H9 (cell line): ENCODE data around the gene FSIP2. TPM values are rescaled to one million over a fixed set of nuclear protein-coding genes. Genes with fewer than 3 reads are reported as not detected.

Experiments used
- DNase-seq: peaks from one replicate; pipeline ENCODE4 v3.0.0-alpha.2; 2017
- H2AFZ ChIP-seq: one replicate; pipeline ENCODE4 v1.6.1; 2013; ENCODE audit warnings: mild to moderate bottlenecking, low read length, control low read depth, moderate library complexity
- H2AK5ac ChIP-seq: 2 replicates; pipeline ENCODE4 v1.6.1; 2013; ENCODE audit warnings: low read length, control low read depth, mixed read lengths; ENCODE audit not compliant: insufficient read length
- H2BK120ac ChIP-seq: one replicate; pipeline ENCODE4 v1.6.1; 2013; ENCODE audit warnings: low read depth, mild to moderate bottlenecking, low read length, control low read depth, inconsistent platforms; ENCODE audit not compliant: poor library complexity, severe bottlenecking
- H2BK12ac ChIP-seq: 2 replicates; pipeline ENCODE4 v1.6.1; 2013; ENCODE audit warnings: low read length, control low read depth, mixed read lengths, low read depth; ENCODE audit not compliant: insufficient read length
- H2BK15ac ChIP-seq: 2 replicates; pipeline ENCODE4 v1.6.1; 2013; ENCODE audit warnings: low read depth, low read length, control low read depth
- H2BK20ac ChIP-seq: one replicate; pipeline ENCODE4 v1.6.1; 2013; ENCODE audit warnings: low read depth, mild to moderate bottlenecking, low read length, control low read depth, inconsistent platforms; ENCODE audit not compliant: poor library complexity, severe bottlenecking
- H2BK5ac ChIP-seq: 2 replicates; pipeline ENCODE4 v1.6.1; 2013; ENCODE audit warnings: low read length, control low read depth, mixed read lengths; ENCODE audit not compliant: insufficient read length
- H3K14ac ChIP-seq: 2 replicates; pipeline ENCODE4 v1.6.1; 2013; ENCODE audit warnings: low read length, control low read depth; ENCODE audit not compliant: insufficient read depth
- H3K18ac ChIP-seq: 2 replicates; pipeline ENCODE4 v1.6.1; 2013; ENCODE audit warnings: low read depth, mild to moderate bottlenecking, mixed read lengths, low read length, control low read depth; ENCODE audit not compliant: insufficient read length
- H3K23ac ChIP-seq: 2 replicates; pipeline ENCODE4 v1.6.1; 2013; ENCODE audit warnings: low read length, control low read depth, mixed read lengths, low read depth; ENCODE audit not compliant: insufficient read length
- H3K23me2 ChIP-seq: 2 replicates; pipeline ENCODE4 v1.6.1; 2013; ENCODE audit warnings: low read depth, mild to moderate bottlenecking, mixed read lengths, low read length, control low read depth; ENCODE audit not compliant: insufficient read length, poor library complexity, severe bottlenecking
- H3K27ac ChIP-seq: 2 replicates; pipeline ENCODE4 v1.5.1; 2013; ENCODE audit warnings: low read length, control low read depth, mixed read lengths, low read depth; ENCODE audit not compliant: insufficient read length
- H3K27me3 ChIP-seq: 2 replicates; pipeline ENCODE4 v1.6.1; 2013; ENCODE audit warnings: low read length, control low read depth, inconsistent platforms; ENCODE audit not compliant: insufficient read depth
- H3K4ac ChIP-seq: 2 replicates; pipeline ENCODE4 v1.6.1; 2013; ENCODE audit warnings: low read depth, mild to moderate bottlenecking, control low read depth, inconsistent platforms, low read length, moderate library complexity
- H3K4me1 ChIP-seq: 2 replicates; pipeline ENCODE4 v1.6.1; 2013; ENCODE audit warnings: low read length, control low read depth, inconsistent platforms; ENCODE audit not compliant: insufficient read depth
- H3K4me2 ChIP-seq: 2 replicates; pipeline ENCODE4 v1.6.1; 2013; ENCODE audit warnings: low read length, control low read depth, mixed read lengths; ENCODE audit not compliant: insufficient read length, insufficient read depth
- H3K56ac ChIP-seq: 2 replicates; pipeline ENCODE4 v1.6.1; 2013; ENCODE audit warnings: low read depth, mild to moderate bottlenecking, mixed read lengths, low read length, control low read depth; ENCODE audit not compliant: insufficient read length
- H3K79me1 ChIP-seq: 2 replicates; pipeline ENCODE4 v1.6.1; 2013; ENCODE audit warnings: low read depth, mild to moderate bottlenecking, moderate library complexity, low read length, control low read depth, inconsistent platforms; ENCODE audit not compliant: insufficient read depth, poor library complexity, severe bottlenecking
- H3K79me2 ChIP-seq: 2 replicates; pipeline ENCODE4 v1.6.1; 2013; ENCODE audit warnings: low read length, control low read depth, inconsistent platforms; ENCODE audit not compliant: insufficient read depth
- H3K9ac ChIP-seq: 2 replicates; pipeline ENCODE4 v1.6.1; 2013; ENCODE audit warnings: low read length, control low read depth, mixed read lengths; ENCODE audit not compliant: insufficient read length; ENCODE audit errors: extremely low read depth
- H3K9me3 ChIP-seq: one replicate; pipeline ENCODE4 v1.6.1; 2013; ENCODE audit warnings: low read depth, low read length, inconsistent platforms; ENCODE audit not compliant: control insufficient read depth
- H3T11ph ChIP-seq: one replicate; pipeline ENCODE4 v1.6.1; 2013; ENCODE audit warnings: mild to moderate bottlenecking, low read length, control low read depth, inconsistent platforms
- H4K20me1 ChIP-seq: one replicate; pipeline ENCODE4 v1.6.1; 2013; ENCODE audit not compliant: control insufficient read depth, insufficient read length, insufficient read depth
- H4K5ac ChIP-seq: 2 replicates; pipeline ENCODE4 v1.6.1; 2013; ENCODE audit warnings: low read depth, mild to moderate bottlenecking, mixed read lengths, low read length, control low read depth; ENCODE audit not compliant: insufficient read length
- H4K8ac ChIP-seq: replicated peaks from 2 replicates; pipeline ENCODE4 v1.6.1; 2013; ENCODE audit warnings: low read length, control low read depth, mixed read lengths, low read depth; ENCODE audit not compliant: insufficient read length
- H4K91ac ChIP-seq: 2 replicates; pipeline ENCODE4 v1.6.1; 2013; ENCODE audit warnings: low read depth, mild to moderate bottlenecking, moderate library complexity, mixed read lengths, low read length, control low read depth; ENCODE audit not compliant: insufficient read length
- H3K27ac Mint-ChIP-seq, 3 experiments: 2 replicates in 2 of 3; 3 replicates in 1 of 3; pipeline ENCODE4 v1.8.0; 2020 to 2021; ENCODE audit warnings: mixed read lengths in 3 of 3, mild to moderate bottlenecking in 1 of 3, moderate library complexity in 1 of 3
- H3K27me3 Mint-ChIP-seq: 2 replicates; pipeline ENCODE4 v1.8.0; 2021; ENCODE audit warnings: low read depth, mild to moderate bottlenecking, moderate library complexity, mixed read lengths
- H3K36me3 Mint-ChIP-seq, 3 experiments: 2 replicates in 2 of 3; 3 replicates in 1 of 3; pipeline ENCODE4 v1.8.0; 2020 to 2021; ENCODE audit warnings: low read depth in 3 of 3, mixed read lengths in 3 of 3; ENCODE audit not compliant: insufficient read depth in 1 of 3
- H3K4me1 Mint-ChIP-seq, 2 experiments: 2 replicates each; pipeline ENCODE4 v1.8.0; 2020; ENCODE audit warnings: mixed read lengths in 2 of 2
- H3K4me3 Mint-ChIP-seq, 2 experiments: 2 replicates in 1 of 2; 3 replicates in 1 of 2; pipeline ENCODE4 v1.8.0; 2020 to 2021; ENCODE audit warnings: mild to moderate bottlenecking in 2 of 2, mixed read lengths in 2 of 2, moderate library complexity in 1 of 2
- H3K9me3 Mint-ChIP-seq, 2 experiments: 2 replicates in 1 of 2; 3 replicates in 1 of 2; pipeline ENCODE4 v1.8.0; 2020; ENCODE audit warnings: mild to moderate bottlenecking in 2 of 2, mixed read lengths in 2 of 2, moderate library complexity in 1 of 2
- WGBS: extraction: QIAGEN DNeasy Blood & Tissue Kit; methylation state at CpG from one replicate; pipeline ENCODE4 v1.1.7; 2013; ENCODE audit warnings: missing lambda C conversion rate, low lambda C conversion rate, mixed read lengths; ENCODE audit not compliant: insufficient read length; ENCODE audit errors: extremely low coverage; 5-methylcytosine and 5-hydroxymethylcytosine counted together
- total RNA-seq: library from RNA; stranded (reverse); gene quantifications from 2 replicates; pipeline ENCODE4 v1.2.1, GENCODE V29; 2021
- TF ChIP-seq, protein P1 (sequence below): fragments of 200-600 bp; sonication (generic); conservative IDR thresholded peaks from 3 replicates; pipeline ENCODE4 v1.8.0; 2021; ENCODE audit warnings: antibody characterized with exemption, mild to moderate bottlenecking

The FSIP2 gene
- total RNA-seq, 1 experiment from 2014 or later = 2.4 TPM

- Histone ChIP-seq H4K8ac (no peak overlapping the region), H2AFZ (no peak overlapping the region), H3K18ac (no peak overlapping the region), H2BK120ac (no peak overlapping the region), H3K27ac (no peak overlapping the region), H2BK15ac (no peak overlapping the region), H4K5ac (no peak overlapping the region), H2BK20ac (no peak overlapping the region), H3K14ac (no peak overlapping the region), H3K79me2 (no peaks in the 10 kb centered on the region), H3K4me2 (no peak overlapping the region), H2BK12ac (no peak overlapping the region), H3K4ac (no peak overlapping the region), H3K79me1 (no peaks in the 10 kb centered on the region), H4K91ac (no peak overlapping the region), H3K23ac (no peak overlapping the region), H3K23me2 (no peaks in the 10 kb centered on the region), H3K4me1 (no peaks in the 10 kb centered on the region; the same call in 1 of the 2 replicates), H3K56ac (no peak overlapping the region), H2AK5ac (no peak overlapping the region), H4K20me1 (no peaks in the 10 kb centered on the region), H3K27me3 (no peaks in the 10 kb centered on the region), H3K9me3 (no peaks in the 10 kb centered on the region), H3K9ac (no peak overlapping the region), H2BK5ac (no peak overlapping the region), H3T11ph (no peak overlapping the region)
- Mint-ChIP-seq H3K36me3 (peaks cover 2 to 40% (median 3%) of the 10 kb centered on the region in 3 experiments; a peak in 3 of 7 replicates), H3K4me3 (no peak overlapping the region), H3K27ac (no peak overlapping the region), H3K27me3 (no peaks in the 10 kb centered on the region), H3K9me3 (peaks cover 5 to 18% of the 10 kb centered on the region in 2 experiments; a peak in 4 of 5 replicates), H3K4me1 (0 out of 4 replicates have a peak, but pooled peaks cover 0 to 5% of the 10 kb centered on the region in 2 experiments)
- WGBS = no CpG with 5 or more reads among the region's 1 CpG
- TF ChIP-seq, protein P1, sequence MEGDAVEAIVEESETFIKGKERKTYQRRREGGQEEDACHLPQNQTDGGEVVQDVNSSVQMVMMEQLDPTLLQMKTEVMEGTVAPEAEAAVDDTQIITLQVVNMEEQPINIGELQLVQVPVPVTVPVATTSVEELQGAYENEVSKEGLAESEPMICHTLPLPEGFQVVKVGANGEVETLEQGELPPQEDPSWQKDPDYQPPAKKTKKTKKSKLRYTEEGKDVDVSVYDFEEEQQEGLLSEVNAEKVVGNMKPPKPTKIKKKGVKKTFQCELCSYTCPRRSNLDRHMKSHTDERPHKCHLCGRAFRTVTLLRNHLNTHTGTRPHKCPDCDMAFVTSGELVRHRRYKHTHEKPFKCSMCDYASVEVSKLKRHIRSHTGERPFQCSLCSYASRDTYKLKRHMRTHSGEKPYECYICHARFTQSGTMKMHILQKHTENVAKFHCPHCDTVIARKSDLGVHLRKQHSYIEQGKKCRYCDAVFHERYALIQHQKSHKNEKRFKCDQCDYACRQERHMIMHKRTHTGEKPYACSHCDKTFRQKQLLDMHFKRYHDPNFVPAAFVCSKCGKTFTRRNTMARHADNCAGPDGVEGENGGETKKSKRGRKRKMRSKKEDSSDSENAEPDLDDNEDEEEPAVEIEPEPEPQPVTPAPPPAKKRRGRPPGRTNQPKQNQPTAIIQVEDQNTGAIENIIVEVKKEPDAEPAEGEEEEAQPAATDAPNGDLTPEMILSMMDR = no peak
- DNase-seq = no peak
Measured at GRCh38 chr2:185807351-185807750, 68.7 kb downstream of the FSIP2 start.
